Measurements from ENCODE around the gene FLAD1. TPM values are rescaled to one million over a fixed set of nuclear protein-coding genes. Genes with fewer than 3 reads are reported as not detected.

FLAD1 gene
- total RNA-seq, 4 donors from 2014 or later, result 17.4 to 33.6 (median 23.6) TPM

GRCh38 chr1:155001675-155002463, 18.7 kb downstream of the FLAD1 start:
- H3K36me3 ChIP-seq, result no peaks in the 10 kb centered on the region
- H3K4me3 ChIP-seq, result peak overlapping the region; percentile 58 to 94 (median 78)
- WGBS, 2 donors, result 1% methylated on average over 28 to 37 of the region's 38 CpGs
- no peaks in the 10 kb centered on the region for H3K27me3 ChIP-seq
- TF ChIP-seq EP300 (IDR thresholded peaks at IDR 0.05) (peak in 1 of 2 donors; percentile 84), POLR2A (IDR thresholded peaks at IDR 0.05) (peak; percentile 83 to 91)
- TF ChIP-seq, protein P1, sequence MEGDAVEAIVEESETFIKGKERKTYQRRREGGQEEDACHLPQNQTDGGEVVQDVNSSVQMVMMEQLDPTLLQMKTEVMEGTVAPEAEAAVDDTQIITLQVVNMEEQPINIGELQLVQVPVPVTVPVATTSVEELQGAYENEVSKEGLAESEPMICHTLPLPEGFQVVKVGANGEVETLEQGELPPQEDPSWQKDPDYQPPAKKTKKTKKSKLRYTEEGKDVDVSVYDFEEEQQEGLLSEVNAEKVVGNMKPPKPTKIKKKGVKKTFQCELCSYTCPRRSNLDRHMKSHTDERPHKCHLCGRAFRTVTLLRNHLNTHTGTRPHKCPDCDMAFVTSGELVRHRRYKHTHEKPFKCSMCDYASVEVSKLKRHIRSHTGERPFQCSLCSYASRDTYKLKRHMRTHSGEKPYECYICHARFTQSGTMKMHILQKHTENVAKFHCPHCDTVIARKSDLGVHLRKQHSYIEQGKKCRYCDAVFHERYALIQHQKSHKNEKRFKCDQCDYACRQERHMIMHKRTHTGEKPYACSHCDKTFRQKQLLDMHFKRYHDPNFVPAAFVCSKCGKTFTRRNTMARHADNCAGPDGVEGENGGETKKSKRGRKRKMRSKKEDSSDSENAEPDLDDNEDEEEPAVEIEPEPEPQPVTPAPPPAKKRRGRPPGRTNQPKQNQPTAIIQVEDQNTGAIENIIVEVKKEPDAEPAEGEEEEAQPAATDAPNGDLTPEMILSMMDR (IDR thresholded peaks at IDR 0.05), result peak; percentile 37 to 72 (median 49)
- no peaks in the 10 kb centered on the region for H3K9me3 ChIP-seq
- DNase-seq (ENCODE audit: low spot score in 2 of 2), result peak; percentile 100
- H3K4me1 ChIP-seq, result peaks cover 0 to 61% (median 42%) of the 10 kb centered on the region in 4 donors
- H3K27ac ChIP-seq, result peak overlapping the region; percentile 88 to 99 (median 98)

DNA sequence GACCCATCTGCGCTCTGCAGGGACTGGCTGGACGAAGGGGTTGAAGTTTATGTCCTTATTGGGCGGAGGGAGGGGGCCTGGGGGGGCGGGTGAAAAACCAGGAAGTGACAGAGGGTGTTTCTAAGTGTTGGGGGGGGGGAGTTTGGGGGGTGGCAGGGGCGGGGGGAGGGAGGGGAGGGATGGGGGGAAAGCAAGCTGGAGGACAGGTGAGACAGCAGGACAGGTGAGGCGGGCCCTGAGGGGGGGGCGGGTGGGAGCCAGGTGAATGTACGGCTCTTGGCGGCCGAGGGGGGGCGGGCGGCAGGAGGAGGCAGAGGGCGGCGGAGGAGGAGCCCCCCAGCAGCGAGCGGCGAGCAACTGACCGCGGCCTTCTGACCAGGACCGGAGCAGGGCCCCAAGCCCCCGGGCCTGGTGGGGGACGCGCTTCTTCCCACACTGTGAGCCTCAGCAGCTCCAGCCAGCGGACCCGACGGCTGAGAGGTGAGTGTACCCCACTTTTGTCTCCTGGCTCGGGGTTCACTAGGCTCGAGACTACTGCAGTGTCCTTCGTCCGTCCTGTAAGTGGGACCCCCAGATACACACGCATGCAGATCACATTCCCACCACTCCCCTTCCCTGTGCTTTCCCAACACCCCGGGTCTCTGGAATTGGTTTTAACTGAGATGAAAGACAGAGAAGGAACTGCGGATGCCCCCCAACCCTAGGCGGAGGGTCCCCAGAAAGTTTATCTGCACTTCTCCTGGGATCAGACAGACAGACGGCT, 19.5 kb downstream of the FLAD1 start, which contains the start of gene ZBTB7B:
Gene ZBTB7B (plus strand): TSS at position 339 of the 763 bp plus-strand sequence. CDS start 11,859 bp downstream, outside the sequence.
- Histone ChIP-seq H3K9me3 (no peaks in the 10 kb centered on the region), H3K27me3 (no peaks in the 10 kb centered on the region), H3K4me1 (peaks cover 0 to 66% (median 50%) of the 10 kb centered on the region in 4 donors), H3K36me3 (no peaks in the 10 kb centered on the region), H3K27ac (peak within 1 kb of the TSS; percentile 88 to 99 (median 98)), H3K4me3 (peak within 1 kb of the TSS; percentile 58 to 94 (median 78))
- no peak for DNase-seq (ENCODE audit: low spot score in 2 of 2)
- 0 to 1% methylated on average over 26 to 32 of the region's 35 CpGs for WGBS, 2 donors
- TF ChIP-seq, protein P1 (IDR thresholded peaks at IDR 0.05), result no peak
- no peak for TF ChIP-seq POLR2A (IDR thresholded peaks at IDR 0.05)
- TF ChIP-seq EP300 (IDR thresholded peaks at IDR 0.05), result no peak

DNA sequence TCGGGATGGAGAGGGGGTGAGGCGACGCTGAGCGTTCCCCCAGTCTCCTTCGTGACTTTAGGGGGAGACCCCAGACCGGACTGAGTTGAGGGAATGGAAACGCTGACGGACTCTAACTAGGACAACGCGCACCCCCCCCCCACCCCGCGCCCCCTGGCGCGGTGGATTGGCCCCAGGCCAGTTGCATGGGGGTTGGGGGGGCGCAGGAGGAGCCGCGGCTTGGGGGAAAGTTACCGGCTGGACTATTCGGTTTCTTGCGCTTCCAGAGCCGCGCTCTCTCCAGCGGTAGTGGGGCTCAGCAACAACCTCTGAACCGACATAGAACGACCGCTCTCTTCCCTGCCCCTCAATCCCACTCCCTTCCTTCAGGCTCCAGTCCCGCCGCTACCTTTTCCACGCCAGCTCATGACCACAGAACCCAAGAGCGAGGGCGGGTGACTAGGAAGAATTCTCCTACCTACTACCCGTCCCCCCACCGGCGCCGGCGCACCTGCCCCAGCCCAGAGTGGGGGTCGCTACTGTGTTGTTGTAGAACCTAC, 20.2 kb downstream of the FLAD1 start:
- Histone ChIP-seq H3K27ac (peak overlapping the region; percentile 88 to 99 (median 98)), H3K4me1 (peaks cover 0 to 66% (median 55%) of the 10 kb centered on the region in 4 donors), H3K9me3 (no peaks in the 10 kb centered on the region), H3K36me3 (no peaks in the 10 kb centered on the region), H3K4me3 (peak overlapping the region; percentile 58 to 94 (median 78)), H3K27me3 (no peaks in the 10 kb centered on the region)
- DNase-seq (ENCODE audit: low spot score in 2 of 2), result no peak
- TF ChIP-seq, protein P1 (IDR thresholded peaks at IDR 0.05), result no peak
- TF ChIP-seq EP300 (IDR thresholded peaks at IDR 0.05) (no peak), POLR2A (IDR thresholded peaks at IDR 0.05) (no peak)
- 1% methylated on average over 36 to 37 of the region's 37 CpGs for WGBS, 2 donors

DNA sequence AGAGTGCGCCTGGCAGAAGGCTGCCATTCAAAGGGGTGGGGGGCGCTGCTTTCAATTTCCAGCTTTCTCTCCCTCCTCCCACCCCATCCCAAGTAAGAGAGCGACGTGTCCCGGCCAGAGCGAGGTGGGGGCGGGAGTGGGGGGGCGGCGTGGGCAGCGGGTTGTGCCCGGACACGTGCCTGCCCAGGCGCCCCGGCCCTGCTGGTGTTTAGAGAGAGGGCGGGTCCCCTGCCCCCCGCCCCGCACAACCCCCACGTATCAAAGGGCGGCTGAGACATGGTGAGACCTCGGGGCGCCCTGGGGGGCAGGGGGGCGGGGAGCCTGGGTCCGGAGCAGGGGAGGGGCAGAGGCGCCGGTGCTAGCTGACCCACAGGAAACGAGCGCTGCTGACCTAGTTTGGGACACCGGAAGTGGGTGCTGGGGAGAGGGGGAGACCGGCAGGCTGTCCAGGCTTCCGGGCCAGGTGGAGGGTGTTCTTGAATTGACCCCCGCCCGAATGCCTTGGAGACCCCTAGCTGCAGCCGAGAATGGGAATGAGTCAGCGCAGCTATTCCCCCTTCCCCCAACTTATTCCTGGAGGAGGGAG, 20.7 kb downstream of the FLAD1 start:
- peaks cover 0 to 66% (median 59%) of the 10 kb centered on the region in 4 donors for H3K4me1 ChIP-seq
- DNase-seq (ENCODE audit: low spot score in 2 of 2), result peak in 1 of 2 donors; percentile 56
- no peaks in the 10 kb centered on the region for H3K9me3 ChIP-seq
- WGBS, 2 donors, result 1 to 8% methylated on average over 9 to 21 of the region's 34 CpGs
- no peaks in the 10 kb centered on the region for H3K27me3 ChIP-seq
- H3K27ac ChIP-seq, result peak overlapping the region; percentile 88 to 99 (median 98)
- peak overlapping the region; percentile 58 to 94 (median 78) for H3K4me3 ChIP-seq
- H3K36me3 ChIP-seq, result no peaks in the 10 kb centered on the region
- TF ChIP-seq POLR2A (IDR thresholded peaks at IDR 0.05) (peak in 1 of 2 donors; percentile 16), EP300 (IDR thresholded peaks at IDR 0.05) (peak in 1 of 2 donors; percentile 40)
- TF ChIP-seq, protein P1 (IDR thresholded peaks at IDR 0.05), result no peak

Measured in tibial nerve (tissue), 4 donors.